ENCODE measurements around the gene MDK.

DNA sequence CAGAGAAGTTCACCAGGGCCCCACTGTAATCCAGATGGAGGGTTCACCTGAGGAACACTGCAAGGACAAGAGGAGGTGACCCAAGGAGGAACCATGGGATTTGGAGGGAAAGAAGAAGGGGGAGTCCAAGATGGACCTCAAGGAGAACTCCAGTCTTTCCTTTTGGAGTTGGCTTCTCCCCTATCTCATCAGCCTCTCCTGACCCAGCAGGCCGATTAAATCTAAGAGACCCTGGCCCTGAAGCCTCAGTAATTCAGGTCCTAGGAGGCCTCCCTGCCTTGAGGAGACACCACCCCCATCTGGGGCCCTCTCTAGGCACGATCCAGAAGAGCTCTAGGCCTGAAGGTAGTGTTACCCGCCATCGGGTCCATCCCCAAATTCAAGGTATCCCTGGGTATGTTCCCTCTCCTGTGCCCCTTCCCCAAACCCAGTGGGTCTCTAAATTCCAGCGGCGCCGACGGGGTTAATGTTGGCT lies 49.3 kb upstream of the MDK start:
- TF ChIP-seq, protein P1, sequence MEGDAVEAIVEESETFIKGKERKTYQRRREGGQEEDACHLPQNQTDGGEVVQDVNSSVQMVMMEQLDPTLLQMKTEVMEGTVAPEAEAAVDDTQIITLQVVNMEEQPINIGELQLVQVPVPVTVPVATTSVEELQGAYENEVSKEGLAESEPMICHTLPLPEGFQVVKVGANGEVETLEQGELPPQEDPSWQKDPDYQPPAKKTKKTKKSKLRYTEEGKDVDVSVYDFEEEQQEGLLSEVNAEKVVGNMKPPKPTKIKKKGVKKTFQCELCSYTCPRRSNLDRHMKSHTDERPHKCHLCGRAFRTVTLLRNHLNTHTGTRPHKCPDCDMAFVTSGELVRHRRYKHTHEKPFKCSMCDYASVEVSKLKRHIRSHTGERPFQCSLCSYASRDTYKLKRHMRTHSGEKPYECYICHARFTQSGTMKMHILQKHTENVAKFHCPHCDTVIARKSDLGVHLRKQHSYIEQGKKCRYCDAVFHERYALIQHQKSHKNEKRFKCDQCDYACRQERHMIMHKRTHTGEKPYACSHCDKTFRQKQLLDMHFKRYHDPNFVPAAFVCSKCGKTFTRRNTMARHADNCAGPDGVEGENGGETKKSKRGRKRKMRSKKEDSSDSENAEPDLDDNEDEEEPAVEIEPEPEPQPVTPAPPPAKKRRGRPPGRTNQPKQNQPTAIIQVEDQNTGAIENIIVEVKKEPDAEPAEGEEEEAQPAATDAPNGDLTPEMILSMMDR (IDR thresholded peaks at IDR 0.05), result no peak
- TF ChIP-seq POLR2A (IDR thresholded peaks at IDR 0.05), result no peak

Measured in body of pancreas (tissue), 4 donors.